Pancreas (tissue), 10 donors: ENCODE results near the gene TMEM17. TPM values are rescaled to one million over a fixed set of nuclear protein-coding genes. Genes with fewer than 3 reads are reported as not detected.

Experiments
- ATAC-seq, 4 donors: fragments of 200-7000 bp; cut with Tn5 transposase; one replicate each; pipeline versions ENCODE4 v1.8.0 to v1.9.1; 2020; ENCODE audit warnings: mild to moderate bottlenecking in 4 of 4, moderate library complexity in 4 of 4
- DNase-seq, 6 donors: peaks; one replicate each; pipeline ENCODE4 v3.0.0-alpha.2; 2020
- FAIRE-seq: peaks from 2 replicates; lab custom pipeline; 2012; peaks lifted over from hg19 to GRCh38; lab: Jason Lieb, UNC
- H3K27ac ChIP-seq, 4 donors: fragments of 200-600 bp; sonication (generic); 1 replicate in 3 of 4; 2 replicates in 1 of 4; pipeline versions ENCODE4 v1.5.0 to v1.8.0; 2020
- H3K27me3 ChIP-seq, 4 donors: fragments of 200-600 bp; one replicate each; pipeline ENCODE4 v1.8.0; 2021
- H3K36me3 ChIP-seq, 3 donors: fragments of 200-600 bp; sonication (generic) in 1 of 3; one replicate each; pipeline versions ENCODE4 v1.5.0 to v1.8.0; 2020 to 2021
- H3K4me1 ChIP-seq, 3 donors: fragments of 200-600 bp; one replicate each; pipeline ENCODE4 v1.8.0; 2021
- H3K4me3 ChIP-seq, 4 donors: fragments of 200-600 bp; sonication (generic) in 2 of 4; one replicate each; pipeline versions ENCODE4 v1.5.0 to v1.8.0; 2020 to 2021
- H3K9me3 ChIP-seq, 4 donors: fragments of 200-600 bp; one replicate each; pipeline ENCODE4 v1.8.0; 2021
- CTCF ChIP-seq, 4 donors: fragments of 200-600 bp; sonication (generic) in 3 of 4; IDR thresholded peaks; one replicate each; pipeline versions ENCODE4 v1.5.0 to v1.8.0; 2021; ENCODE audit warnings: antibody characterized with exemption in 4 of 4
- WGBS, 2 donors: extraction: QIAGEN DNeasy Blood & Tissue Kit; methylation state at CpG; one replicate each; pipeline ENCODE4 v1.1.7; 2013; 5-methylcytosine and 5-hydroxymethylcytosine counted together
- intact Hi-C, 3 donors: fragments of 100-400 bp; cut with DNase I; formaldehyde crosslinking; loops; one replicate each; pipeline versions ENCODE4 v1.11.1 to v1.14.2; 2022
- polyA plus RNA-seq, 2 donors: library from polyadenylated mRNA; stranded (reverse); fragments of 200-250 nt; gene quantifications; one replicate each; pipeline ENCODE4 v1.2.3, GENCODE V29; 2013
- total RNA-seq, 6 donors: library from RNA; stranded (reverse); fragmentation: NEBNext Ultra II Directional in 4 of 6; extraction: Animal tissue kit (Norgen Biotek cat#: 25700) in 4 of 6; gene quantifications; one replicate each; pipeline versions ENCODE4 v1.2.1 to v1.2.4, GENCODE V29; 2021 to 2023
- donor health status: healthy with polysubstance abuse.
- donor health status: DM: no; HTN: no; CAD: no; lungs with moderate emphysema.
- donor health status: DM: no; HTN: no; CAD: no.
- donor health status: control.
- donor health status: control.
- donor health status: Bipolar disorder and iron deficiency.
- donor health status: DM: yes; HTN: yes; CAD: no.
- donor health status: DM: no; HTN: no; CAD: no.
- donor health status: DM: no; HTN: no; CAD: no.
- donor health status: DM: yes; HTN: yes; CAD: no.

Gene TMEM17
- total and polyA plus RNA-seq, 8 donors = 1.3 to 5.8 (median 2.4) TPM

GRCh38 chr2:62482558-62483352 is 23.2 kb downstream of the TMEM17 start:
- FAIRE-seq = no peak
- 91 to 95% methylated on average over 6 of the region's 6 CpGs for WGBS, 2 donors
- H3K4me1 ChIP-seq = peaks cover 10 to 14% (median 11%) of the 10 kb centered on the region in 3 donors
- TF ChIP-seq CTCF (IDR thresholded peaks at IDR 0.05) = no peak
- no peak overlapping the region for H3K27ac ChIP-seq
- H3K27me3 ChIP-seq = no peaks in the 10 kb centered on the region
- H3K36me3 ChIP-seq = no peaks in the 10 kb centered on the region
- H3K9me3 ChIP-seq = no peaks in the 10 kb centered on the region
- intact Hi-C loops = no loop called here
- no peak overlapping the region for H3K4me3 ChIP-seq
- ATAC-seq = no peak
- DNase-seq = no peak

DNA sequence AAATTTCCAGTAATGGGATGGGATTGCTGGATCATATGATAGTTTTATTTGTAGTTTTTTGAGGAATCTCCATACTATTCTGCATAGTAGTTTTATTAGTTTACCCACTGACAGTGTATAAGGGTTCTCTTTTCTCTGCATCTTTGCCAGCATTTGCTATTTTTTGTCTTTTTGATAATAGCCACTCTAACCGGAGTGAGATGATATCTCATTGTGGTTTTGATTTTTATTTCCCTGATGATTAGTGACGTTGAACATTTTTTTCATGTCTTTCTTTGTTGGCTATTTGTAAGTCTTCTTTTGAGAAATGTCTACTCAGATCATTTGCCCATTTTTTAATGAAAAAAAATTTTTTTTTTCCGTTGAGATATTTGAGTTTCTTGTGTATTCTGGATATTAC is 26.1 kb downstream of the TMEM17 start:
- intact Hi-C loops = no loop called here
- Histone ChIP-seq H3K27me3 (no peaks in the 10 kb centered on the region), H3K36me3 (no peaks in the 10 kb centered on the region), H3K9me3 (no peaks in the 10 kb centered on the region), H3K4me1 (peaks cover 0 to 5% (median 0%) of the 10 kb centered on the region in 3 donors), H3K27ac (no peak overlapping the region), H3K4me3 (no peak overlapping the region)
- no peak for DNase-seq
- FAIRE-seq = no peak
- no peak for TF ChIP-seq CTCF (IDR thresholded peaks at IDR 0.05)
- 76 to 89% methylated on average over 3 of the region's 3 CpGs for whole genome bisulfite sequencing, 2 donors
- ATAC-seq = no peak

GRCh38 chr2:62478093-62478580 is 27.9 kb downstream of the TMEM17 start:
- 48 to 55% methylated on average over 3 of the region's 3 CpGs for WGBS, 2 donors
- FAIRE-seq (no peak), DNase-seq (no peak), ATAC-seq (peak; percentile 50 to 89 (median 79))
- H3K9me3 ChIP-seq = no peaks in the 10 kb centered on the region
- H3K27me3 ChIP-seq = no peaks in the 10 kb centered on the region
- peak overlapping the region in 1 of 4 donors; percentile 45 for H3K27ac ChIP-seq
- no peaks in the 10 kb centered on the region for H3K36me3 ChIP-seq
- no peak overlapping the region for H3K4me3 ChIP-seq
- no peak for TF ChIP-seq CTCF (IDR thresholded peaks at IDR 0.05)
- intact Hi-C loops = no loop called here
- peaks cover 0 to 5% (median 0%) of the 10 kb centered on the region in 3 donors for H3K4me1 ChIP-seq

GRCh38 chr2:62477573-62477972 is 28.4 kb downstream of the TMEM17 start:
- Histone ChIP-seq H3K36me3 (no peaks in the 10 kb centered on the region), H3K9me3 (no peaks in the 10 kb centered on the region), H3K27ac (peak overlapping the region in 1 of 4 donors; percentile 45), H3K27me3 (no peaks in the 10 kb centered on the region), H3K4me3 (no peak overlapping the region), H3K4me1 (peaks cover 0 to 5% (median 0%) of the 10 kb centered on the region in 3 donors)
- FAIRE-seq (no peak), ATAC-seq (no peak), DNase-seq (no peak)
- intact Hi-C loops = no loop called here
- TF ChIP-seq CTCF (IDR thresholded peaks at IDR 0.05) = no peak
- 87 to 96% methylated on average over 4 of the region's 4 CpGs for WGBS, 2 donors
